ENCODE measurements around the gene CNTNAP2. TPM values are rescaled to one million over a fixed set of nuclear protein-coding genes. Genes with fewer than 3 reads are reported as not detected.

The CNTNAP2 gene
- total and polyA plus RNA-seq, 4 donors: 0.14 to 2.3 (median 1.1) TPM

DNA sequence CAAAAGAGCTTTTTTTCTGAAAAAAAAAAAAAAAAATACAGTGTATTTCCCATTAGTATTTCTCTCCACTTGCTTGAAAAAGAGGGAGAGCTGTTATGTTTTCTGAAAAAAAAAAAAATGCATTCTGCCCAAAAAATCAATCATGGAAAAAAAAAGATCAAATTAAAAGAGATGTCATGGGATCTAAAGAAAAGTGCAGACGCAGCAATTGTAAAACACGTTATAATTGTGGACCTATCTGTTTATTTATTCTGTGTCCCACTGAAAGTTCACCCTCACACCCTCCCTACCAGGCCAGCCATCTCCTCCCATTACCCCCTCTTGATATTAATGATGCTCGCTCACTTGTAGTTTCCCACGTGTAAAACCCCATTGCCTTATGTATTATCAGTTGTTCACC lies 1800.0 kb downstream of the CNTNAP2 start (continued):
- TF ChIP-seq, protein P1, sequence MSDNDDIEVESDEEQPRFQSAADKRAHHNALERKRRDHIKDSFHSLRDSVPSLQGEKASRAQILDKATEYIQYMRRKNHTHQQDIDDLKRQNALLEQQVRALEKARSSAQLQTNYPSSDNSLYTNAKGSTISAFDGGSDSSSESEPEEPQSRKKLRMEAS (IDR thresholded peaks at IDR 0.05): no peak
- TF ChIP-seq ZBTB33 (IDR thresholded peaks at IDR 0.05) (no peak), FOXA2 (IDR thresholded peaks at IDR 0.05) (no peak), SP1 (IDR thresholded peaks at IDR 0.05) (no peak)

GRCh38 chr7:147923841-147924240 lies 1807.2 kb downstream of the CNTNAP2 start:
- Histone ChIP-seq H3K27ac (ENCODE audit: low read depth in 1 of 2, low read length in 2 of 2) (no peak overlapping the region), H3K4me3 (ENCODE audit: low read depth in 1 of 3, low read length in 3 of 3) (no peak overlapping the region), H3K9ac (ENCODE audit: low read depth in 1 of 2, low read length in 2 of 2) (no peak overlapping the region), H3K4me1 (ENCODE audit: control insufficient read depth in 4 of 4, insufficient read depth in 4 of 4, low read length in 3 of 4) (no peaks in the 10 kb centered on the region), H3K9me3 (ENCODE audit: control insufficient read depth in 4 of 4, low read length in 3 of 4) (no peaks in the 10 kb centered on the region), H3K27me3 (ENCODE audit: control insufficient read depth in 4 of 4, insufficient read depth in 4 of 4, low read length in 3 of 4) (no peaks in the 10 kb centered on the region), H3K36me3 (ENCODE audit: control insufficient read depth in 4 of 4, insufficient read depth in 3 of 4, low read depth in 1 of 4, low read length in 3 of 4) (no peaks in the 10 kb centered on the region)
- 89% methylated on average over 3 of the region's 3 CpGs for WGBS
- no peak for DNase-seq (ENCODE audit: low spot score)
- TF ChIP-seq REST (IDR thresholded peaks at IDR 0.05) (no peak), YY1 (IDR thresholded peaks at IDR 0.05) (no peak), EGR1 (IDR thresholded peaks at IDR 0.05; ENCODE audit: low read depth in 2 of 2) (no peak), FOXA2 (IDR thresholded peaks at IDR 0.05) (no peak), HNF4A (conservative IDR thresholded peaks at IDR 0.05) (no peak), FOXA1 (IDR thresholded peaks at IDR 0.05) (no peak), RXRA (IDR thresholded peaks at IDR 0.05) (no peak)
- TF ChIP-seq, protein P1 (IDR thresholded peaks at IDR 0.05): no peak

DNA sequence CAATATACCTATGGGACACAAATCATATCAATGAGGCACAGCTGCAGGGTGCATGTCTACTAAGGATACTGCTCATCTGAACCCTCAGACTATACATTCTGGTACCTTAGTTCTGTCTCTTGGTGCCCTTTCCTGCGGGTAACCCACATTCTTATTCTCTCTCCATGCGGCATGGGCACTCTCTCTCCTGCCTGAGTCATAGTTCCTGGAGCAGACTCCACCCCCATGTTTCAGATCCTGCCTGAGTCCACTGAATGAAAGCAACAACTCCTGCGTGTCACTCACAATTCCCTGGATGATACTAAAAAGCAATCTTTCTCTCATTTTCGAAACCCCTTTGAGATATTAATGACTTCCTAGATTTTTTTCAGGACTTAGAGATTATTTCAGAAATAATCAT lies 1820.8 kb downstream of the CNTNAP2 start:
- Histone ChIP-seq H3K27me3 (ENCODE audit: control insufficient read depth in 4 of 4, insufficient read depth in 4 of 4, low read length in 3 of 4) (no peaks in the 10 kb centered on the region), H3K4me3 (ENCODE audit: low read depth in 1 of 3, low read length in 3 of 3) (no peak overlapping the region), H3K27ac (ENCODE audit: low read depth in 1 of 2, low read length in 2 of 2) (no peak overlapping the region), H3K4me1 (ENCODE audit: control insufficient read depth in 4 of 4, insufficient read depth in 4 of 4, low read length in 3 of 4) (no peaks in the 10 kb centered on the region), H3K9ac (ENCODE audit: low read depth in 1 of 2, low read length in 2 of 2) (no peak overlapping the region), H3K36me3 (ENCODE audit: control insufficient read depth in 4 of 4, insufficient read depth in 3 of 4, low read depth in 1 of 4, low read length in 3 of 4) (no peaks in the 10 kb centered on the region), H3K9me3 (ENCODE audit: control insufficient read depth in 4 of 4, low read length in 3 of 4) (no peaks in the 10 kb centered on the region)
- DNase-seq (ENCODE audit: low spot score): no peak
- no peak for TF ChIP-seq ATF3 (IDR thresholded peaks at IDR 0.05)
- no peak for TF ChIP-seq REST (IDR thresholded peaks at IDR 0.05)
- no peak for TF ChIP-seq FOXA1 (IDR thresholded peaks at IDR 0.05)
- no peak for TF ChIP-seq HNF4A (conservative IDR thresholded peaks at IDR 0.05)
- no peak for TF ChIP-seq RXRA (IDR thresholded peaks at IDR 0.05)
- no peak for TF ChIP-seq EGR1 (IDR thresholded peaks at IDR 0.05; ENCODE audit: low read depth in 2 of 2)
- no peak for TF ChIP-seq RAD21 (IDR thresholded peaks at IDR 0.05)
- no peak for TF ChIP-seq YY1 (IDR thresholded peaks at IDR 0.05)
- no peak for TF ChIP-seq HNF4G (IDR thresholded peaks at IDR 0.05)
- TF ChIP-seq JUND (IDR thresholded peaks at IDR 0.05): no peak
- 73% methylated on average over 4 of the region's 4 CpGs for WGBS
